H1 (cell line): ENCODE results near the gene TJP3. TPM values are rescaled to one million over a fixed set of nuclear protein-coding genes. Genes with fewer than 3 reads are reported as not detected.

Experiments used
- CTCF ChIA-PET: fragments of 300-600 bp; sonication (Branson Sonifier 250); formaldehyde crosslinking; loops from one replicate; lab custom pipeline; 2021; ENCODE audit not compliant: partially characterized antibody; lab: Charles Lee
- POLR2A ChIA-PET: fragments of 300-600 bp; sonication (Branson Sonifier 250); formaldehyde crosslinking; loops from one replicate; lab custom pipeline; 2021; ENCODE audit warnings: inconsistent platforms; ENCODE audit not compliant: partially characterized antibody; lab: Charles Lee
- DNase-seq, 2 experiments: peaks; one replicate each; pipeline versions ENCODE4 v3.0.0 to v3.0.0-alpha.2; 2010 to 2022; ENCODE audit warnings: low spot score in 2 of 2, low read depth in 1 of 2, mixed read lengths in 1 of 2
- FAIRE-seq: peaks from 2 replicates; lab custom pipeline; 2011; peaks lifted over from hg19 to GRCh38; lab: Jason Lieb, UNC
- H2AFZ ChIP-seq: 2 replicates; pipeline ENCODE4 v1.8.1; 2012; ENCODE audit warnings: low read length, inconsistent platforms
- H2AK5ac ChIP-seq: 2 replicates; pipeline ENCODE4 v1.6.1; 2013; ENCODE audit warnings: low read depth, low read length
- H2BK120ac ChIP-seq: replicated peaks from 2 replicates; pipeline ENCODE3; 2013; ENCODE audit warnings: low read depth, low read length, inconsistent platforms
- H2BK12ac ChIP-seq: 2 replicates; pipeline ENCODE4 v1.6.1; 2013; ENCODE audit warnings: low read depth, low read length
- H2BK15ac ChIP-seq: 2 replicates; pipeline ENCODE4 v1.6.1; 2013; ENCODE audit warnings: low read length
- H2BK20ac ChIP-seq: 2 replicates; pipeline ENCODE4 v1.6.1; 2013; ENCODE audit warnings: low read length
- H2BK5ac ChIP-seq: 2 replicates; pipeline ENCODE4 v1.6.1; 2013; ENCODE audit warnings: low read depth, low read length
- H3K14ac ChIP-seq: 2 replicates; pipeline ENCODE4 v1.6.1; 2013; ENCODE audit warnings: inconsistent platforms; ENCODE audit not compliant: insufficient read length
- H3K18ac ChIP-seq: 2 replicates; pipeline ENCODE4 v1.6.1; 2013; ENCODE audit warnings: low read length; ENCODE audit errors: extremely low read depth
- H3K23ac ChIP-seq: 2 replicates; pipeline ENCODE4 v1.6.1; 2013; ENCODE audit warnings: inconsistent platforms; ENCODE audit not compliant: insufficient read length
- H3K23me2 ChIP-seq: 2 replicates; pipeline ENCODE4 v1.6.1; 2013; ENCODE audit warnings: low read depth, low read length
- H3K27ac ChIP-seq: 2 replicates; pipeline ENCODE4 v1.6.1; 2011; ENCODE audit warnings: low read depth, low read length, inconsistent platforms
- H3K27me3 ChIP-seq, 4 experiments: replicated peaks in 1 of 4; 1 replicate in 1 of 4; 2 replicates in 3 of 4; pipeline versions ENCODE4 v1.6.1 to v1.8.1; 2011 to 2013; ENCODE audit warnings: low read length in 3 of 4, mild to moderate bottlenecking in 3 of 4, inconsistent platforms in 2 of 4, mixed read lengths in 2 of 4, moderate library complexity in 1 of 4; ENCODE audit not compliant: control insufficient read depth in 3 of 4, insufficient read depth in 3 of 4; ENCODE audit errors: extremely low read depth in 1 of 4
- H3K36me3 ChIP-seq, 4 experiments: 2 replicates each; pipeline versions ENCODE4 v1.6.1 to v1.8.1; 2011 to 2013; ENCODE audit warnings: mild to moderate bottlenecking in 4 of 4, low read length in 3 of 4, moderate library complexity in 2 of 4, control low read depth in 1 of 4, inconsistent platforms in 1 of 4; ENCODE audit not compliant: insufficient read depth in 4 of 4, control insufficient read depth in 2 of 4
- H3K4ac ChIP-seq: replicated peaks from 2 replicates; pipeline ENCODE3; 2013; ENCODE audit warnings: low read length, low read depth, mixed read lengths, inconsistent platforms; ENCODE audit not compliant: insufficient read length
- H3K4me1 ChIP-seq, 4 experiments: replicated peaks in 1 of 4; 1 replicate in 1 of 4; 2 replicates in 3 of 4; pipeline versions ENCODE4 v1.6.1 to v1.8.1; 2011 to 2013; ENCODE audit warnings: low read length in 3 of 4, inconsistent platforms in 2 of 4, mixed read lengths in 1 of 4; ENCODE audit not compliant: insufficient read depth in 4 of 4, control insufficient read depth in 3 of 4
- H3K4me2 ChIP-seq, 2 experiments: 2 replicates each; pipeline versions ENCODE4 v1.6.1 to v1.8.1; 2011 to 2013; ENCODE audit warnings: low read depth in 2 of 2, low read length in 2 of 2, control low read depth in 1 of 2, inconsistent platforms in 1 of 2, mild to moderate bottlenecking in 1 of 2; ENCODE audit not compliant: insufficient read depth in 1 of 2
- H3K4me3 ChIP-seq, 4 experiments: fragments of 200-600, 300-600 bp in 1 of 4; sonication (generic), shearing (Covaris generic), sonication (Bioruptor Twin) in 1 of 4; 2 replicates each; pipeline versions ENCODE4 v1.5.1 to v1.8.1; 2011 to 2016; ENCODE audit warnings: low read length in 4 of 4, low read depth in 3 of 4, control low read depth in 2 of 4, inconsistent platforms in 2 of 4, mild to moderate bottlenecking in 2 of 4, mixed read lengths in 1 of 4, moderate library complexity in 1 of 4; ENCODE audit not compliant: insufficient read depth in 2 of 4; ENCODE audit errors: extremely low read depth in 1 of 4
- H3K56ac ChIP-seq: replicated peaks from 2 replicates; pipeline ENCODE3; 2013; ENCODE audit warnings: low read depth, mild to moderate bottlenecking, mixed read lengths, low read length, inconsistent platforms; ENCODE audit not compliant: insufficient read length
- H3K79me1 ChIP-seq: 2 replicates; pipeline ENCODE4 v1.6.1; 2013; ENCODE audit warnings: low read depth, low read length, control low read depth
- H3K79me2 ChIP-seq, 2 experiments: 2 replicates each; pipeline versions ENCODE4 v1.6.1 to v1.8.1; 2012 to 2013; ENCODE audit warnings: low read length in 2 of 2, mild to moderate bottlenecking in 2 of 2, inconsistent platforms in 1 of 2; ENCODE audit not compliant: insufficient read depth in 2 of 2, control insufficient read depth in 1 of 2
- H3K9ac ChIP-seq, 4 experiments: replicated peaks in 1 of 4; 1 replicate in 1 of 4; 2 replicates in 3 of 4; pipeline versions ENCODE4 v1.6.1 to v1.8.1; 2011 to 2013; ENCODE audit warnings: low read depth in 3 of 4, low read length in 3 of 4, control low read depth in 2 of 4, mild to moderate bottlenecking in 2 of 4, moderate library complexity in 2 of 4, inconsistent platforms in 1 of 4; ENCODE audit errors: extremely low read depth in 1 of 4
- H3K9me3 ChIP-seq, 2 experiments: 2 replicates each; pipeline versions ENCODE4 v1.6.1 to v1.8.1; 2012 to 2013; ENCODE audit warnings: mild to moderate bottlenecking in 2 of 2, moderate library complexity in 2 of 2, control low read depth in 1 of 2, inconsistent platforms in 1 of 2, low read depth in 1 of 2, low read length in 1 of 2, mixed read lengths in 1 of 2; ENCODE audit not compliant: insufficient read depth in 2 of 2
- H4K20me1 ChIP-seq, 2 experiments: replicated peaks in 1 of 2; 2 replicates each; pipeline versions ENCODE3 to v1.8.1; 2011 to 2013; ENCODE audit warnings: inconsistent platforms in 2 of 2, low read length in 2 of 2, mild to moderate bottlenecking in 1 of 2; ENCODE audit not compliant: insufficient read depth in 2 of 2, control insufficient read depth in 1 of 2
- H4K5ac ChIP-seq: 2 replicates; pipeline ENCODE4 v1.6.1; 2013; ENCODE audit warnings: low read length, low read depth, mixed read lengths, inconsistent platforms; ENCODE audit not compliant: insufficient read length
- H4K8ac ChIP-seq: 2 replicates; pipeline ENCODE4 v1.8.0; 2013; ENCODE audit warnings: mild to moderate bottlenecking, moderate library complexity, low read length, inconsistent platforms; ENCODE audit not compliant: insufficient read depth; ENCODE audit errors: extremely low read depth
- H4K91ac ChIP-seq: replicated peaks from 2 replicates; pipeline ENCODE3; 2013; ENCODE audit warnings: low read length, mixed read lengths, inconsistent platforms; ENCODE audit not compliant: insufficient read length
- BCL11A ChIP-seq, 2 experiments: IDR thresholded peaks; one replicate each; pipeline ENCODE4 v1.6.1; 2011; ENCODE audit warnings: low read depth in 2 of 2, low read length in 2 of 2, mild to moderate bottlenecking in 2 of 2
- CHD1 ChIP-seq: IDR thresholded peaks from 2 replicates; pipeline ENCODE4 v1.6.1; 2012; ENCODE audit warnings: low read depth, low read length, improper control_type of control experiment
- EP300 ChIP-seq, 2 experiments: IDR thresholded peaks; 1 replicate in 1 of 2; 2 replicates in 1 of 2; pipeline ENCODE4 v1.6.1; 2011 to 2012; ENCODE audit warnings: low read depth in 2 of 2, low read length in 2 of 2, mild to moderate bottlenecking in 2 of 2, borderline replicate concordance in 1 of 2, inconsistent platforms in 1 of 2, moderate library complexity in 1 of 2
- JUN ChIP-seq: IDR thresholded peaks from 2 replicates; pipeline ENCODE4 v1.6.1; 2011; ENCODE audit warnings: low read depth, mild to moderate bottlenecking, improper control_type of control experiment, low read length
- KDM1A ChIP-seq: fragments of 200-600, 300-600 bp; sonication (generic); IDR thresholded peaks from 2 replicates; pipeline ENCODE4 v1.7.1; 2016; ENCODE audit warnings: mild to moderate bottlenecking, low read length, borderline replicate concordance
- KDM4A ChIP-seq: IDR thresholded peaks from one replicate; pipeline ENCODE4 v1.7.1; 2012; ENCODE audit warnings: low read depth, mild to moderate bottlenecking, moderate library complexity, low read length, inconsistent platforms; ENCODE audit not compliant: severe bottlenecking
- NANOG ChIP-seq: IDR thresholded peaks from 2 replicates; pipeline ENCODE4 v1.6.1; 2011; ENCODE audit warnings: low read length, low read depth, mild to moderate bottlenecking, inconsistent platforms; ENCODE audit not compliant: insufficient read depth, poor library complexity, severe bottlenecking
- WGBS, 2 experiments: shearing (Covaris generic) in 1 of 2; methylation state at CpG; one replicate each; pipeline versions ENCODE4 v1.1.6 to v1.1.7; 2013 to 2015; ENCODE audit warnings: low lambda C conversion rate in 2 of 2, mixed read lengths in 2 of 2, inconsistent platforms in 1 of 2, low coverage in 1 of 2, missing lambda C conversion rate in 1 of 2; ENCODE audit not compliant: insufficient replicate concordance in 2 of 2, insufficient coverage in 1 of 2, insufficient read length in 1 of 2; ENCODE audit errors: extremely low coverage in 1 of 2, missing lambda C conversion rate in 1 of 2; 5-methylcytosine and 5-hydroxymethylcytosine counted together
- polyA plus RNA-seq, 7 experiments: library from polyadenylated mRNA; depleted of rRNA in 3 of 7; stranded (reverse) in 5 of 7; unstranded in 2 of 7; fragments of >200 nt in 5 of 7; fragments of 200-250 nt in 2 of 7; gene quantifications; 1 replicate in 5 of 7; 2 replicates in 1 of 7; 4 replicates in 1 of 7; pipeline versions ENCODE4 v1.2.1 to v1.2.3, GENCODE V29; 2011 to 2013; ENCODE audit warnings: missing spikeins in 2 of 7, mixed read lengths in 2 of 7
- total RNA-seq: library from RNA; stranded (reverse); fragmentation: NEBNext Ultra II Directional; extraction: Animal tissue kit (Norgen Biotek cat#: 25700); gene quantifications from 2 replicates; pipeline ENCODE4 v1.2.1, GENCODE V29; 2021
- TF ChIP-seq, protein P1 (sequence below): IDR thresholded peaks from 2 replicates; pipeline ENCODE4 v1.6.1; 2011; ENCODE audit warnings: low read length, improper control_type of control experiment

Gene TJP3
- total and polyA plus RNA-seq, 2 of the 8 experiments (the other 6 are each of a cell fraction or from before 2014, with no cell fraction given): 17.1 to 26.1 TPM

DNA sequence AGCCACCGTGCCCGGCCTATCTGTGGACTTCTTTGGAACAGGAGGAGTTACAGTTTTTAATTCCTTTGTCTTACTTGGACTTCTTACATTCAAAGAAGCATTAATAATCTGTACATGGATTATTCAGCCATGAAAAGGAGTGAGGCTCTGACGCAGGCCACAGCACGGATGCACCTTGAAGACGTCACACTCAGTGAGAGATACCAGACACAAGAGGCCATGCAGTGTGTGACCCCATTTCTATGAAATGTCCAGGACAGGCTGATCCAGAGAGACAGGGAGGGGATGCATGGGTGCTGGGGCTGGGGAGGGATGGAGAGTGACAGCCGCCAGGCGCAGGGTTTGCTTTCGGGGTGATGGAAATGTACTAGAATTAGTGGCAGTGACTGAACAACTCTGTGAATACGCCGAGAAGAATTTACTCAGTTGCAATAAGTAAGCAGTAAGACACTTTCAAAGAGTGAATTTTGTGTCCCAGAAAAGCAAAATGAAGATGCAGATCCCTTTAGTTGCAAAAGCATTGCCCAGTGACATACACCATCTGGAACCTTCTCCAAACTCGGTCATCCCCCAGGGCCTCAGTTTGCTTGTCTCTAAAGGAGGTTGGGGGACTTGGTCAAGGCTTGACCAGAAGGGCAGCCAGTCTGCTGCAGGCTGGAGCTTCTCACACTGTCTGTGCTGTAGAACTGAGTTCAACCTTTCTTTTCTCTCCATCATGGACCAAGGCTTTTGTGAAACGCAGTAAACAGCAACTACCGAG, 33.2 kb upstream of the TJP3 start:
- Histone ChIP-seq H3K27me3 (no peaks in the 10 kb centered on the region), H3K79me2 (peaks cover 0 to 3% of the 10 kb centered on the region in 2 experiments; a peak in 1 of 4 replicates), H2BK120ac (no peak overlapping the region), H3K18ac (no peak overlapping the region), H3K4me2 (no peak overlapping the region), H4K8ac (no peak overlapping the region), H3K9me3 (no peaks in the 10 kb centered on the region), H2BK5ac (no peak overlapping the region), H2AK5ac (no peak overlapping the region), H2AFZ (no peak overlapping the region), H3K4me1 (peaks cover 0 to 18% (median 10%) of the 10 kb centered on the region in 4 experiments; a peak in 4 of 7 replicates), H4K91ac (no peak overlapping the region), H4K20me1 (peaks cover 7 to 31% of the 10 kb centered on the region in 2 experiments), H3K56ac (no peak overlapping the region), H3K36me3 (no peaks in the 10 kb centered on the region), H2BK20ac (no peak overlapping the region), H3K79me1 (peaks cover 21% of the 10 kb centered on the region; the same call in 1 of the 2 replicates), H2BK12ac (no peak overlapping the region), H3K4ac (no peak overlapping the region), H3K4me3 (no peak overlapping the region), H3K27ac (no peak overlapping the region), H3K23ac (no peak overlapping the region), H4K5ac (no peak overlapping the region), H3K23me2 (peaks cover 10% of the 10 kb centered on the region; the same call in 1 of the 2 replicates), H2BK15ac (no peak overlapping the region), H3K9ac (no peak overlapping the region), H3K14ac (no peak overlapping the region)
- FAIRE-seq: no peak
- TF ChIP-seq CHD1: no peak
- TF ChIP-seq KDM4A: no peak
- no peak for TF ChIP-seq KDM1A
- TF ChIP-seq JUN: no peak
- TF ChIP-seq NANOG: no peak
- TF ChIP-seq BCL11A (IDR thresholded peaks at IDR 0.05; ENCODE audit: low read depth in 2 of 2, low read length in 2 of 2): no peak
- TF ChIP-seq EP300 (IDR thresholded peaks at IDR 0.05; ENCODE audit: borderline replicate concordance in 1 of 2, low read depth in 2 of 2, low read length in 2 of 2): no peak
- TF ChIP-seq, protein P1, sequence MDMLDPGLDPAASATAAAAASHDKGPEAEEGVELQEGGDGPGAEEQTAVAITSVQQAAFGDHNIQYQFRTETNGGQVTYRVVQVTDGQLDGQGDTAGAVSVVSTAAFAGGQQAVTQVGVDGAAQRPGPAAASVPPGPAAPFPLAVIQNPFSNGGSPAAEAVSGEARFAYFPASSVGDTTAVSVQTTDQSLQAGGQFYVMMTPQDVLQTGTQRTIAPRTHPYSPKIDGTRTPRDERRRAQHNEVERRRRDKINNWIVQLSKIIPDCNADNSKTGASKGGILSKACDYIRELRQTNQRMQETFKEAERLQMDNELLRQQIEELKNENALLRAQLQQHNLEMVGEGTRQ: no peak
- ChIA-PET POLR2A (interaction anchor here (1.4 kb wide), 1 partner anchor 13 kb away, joined by 4 read pairs; no protein-coding TSS in a partner anchor), CTCF (interaction anchor here (0.8 to 3.3 kb wide), 7 partner anchors 8 to 81 kb away, joined by 3 to 14 read pairs (median 4); no protein-coding TSS in a partner anchor)
- no peak for DNase-seq
- 89% methylated on average over 13 of the region's 13 CpGs; no CpG with 5 or more reads in 1 of the 2 experiments for WGBS, 2 experiments
